GM12878 (cell line): ENCODE measurements around the gene ELOA. TPM values are rescaled to one million over a fixed set of nuclear protein-coding genes. Genes with fewer than 3 reads are reported as not detected.

Source experiments
- BACH1 ChIP-seq: fragments of 450-650 bp; IDR thresholded peaks from 2 replicates; pipeline ENCODE4 v1.6.1; 2017; ENCODE audit warnings: mild to moderate bottlenecking, borderline replicate concordance
- CBX5 ChIP-seq: sonication (generic); IDR thresholded peaks from 2 replicates; pipeline ENCODE4 v1.6.1; 2016; ENCODE audit warnings: low read depth, moderate library complexity, mild to moderate bottlenecking, inconsistent platforms
- HCFC1 ChIP-seq: fragments of 150-350 bp; IDR thresholded peaks from 2 replicates; pipeline ENCODE4 v1.6.1; 2014; ENCODE audit warnings: low read length
- KLF5 ChIP-seq: fragments of 450-650 bp; IDR thresholded peaks from 2 replicates; pipeline ENCODE4 v1.6.1; 2014; ENCODE audit warnings: mild to moderate bottlenecking; ENCODE audit not compliant: partially characterized antibody
- MEF2A ChIP-seq: IDR thresholded peaks from 2 replicates; pipeline ENCODE4 v1.6.1; 2011; ENCODE audit warnings: low read depth, mild to moderate bottlenecking, low read length, moderate library complexity; ENCODE audit not compliant: insufficient read depth
- MEF2B ChIP-seq: fragments of 450-650 bp; IDR thresholded peaks from 2 replicates; pipeline ENCODE4 v1.6.1; 2018; ENCODE audit warnings: mild to moderate bottlenecking, moderate library complexity; ENCODE audit not compliant: partially characterized antibody, poor library complexity, severe bottlenecking
- MYB ChIP-seq: fragments of 150-350 bp; IDR thresholded peaks from 2 replicates; pipeline ENCODE4 v1.6.1; 2014; ENCODE audit warnings: mild to moderate bottlenecking, low read depth, low read length, borderline replicate concordance
- NKRF ChIP-seq: fragments of 450-650 bp; conservative IDR thresholded peaks from 2 replicates; pipeline ENCODE4 v1.6.1; 2017; ENCODE audit warnings: mild to moderate bottlenecking, moderate library complexity
- NR2C1 ChIP-seq: fragments of 450-650 bp; IDR thresholded peaks from 2 replicates; pipeline ENCODE4 v1.6.1; 2017; ENCODE audit warnings: antibody characterized with exemption, mild to moderate bottlenecking, moderate library complexity
- PAX8 ChIP-seq: fragments of 450-650 bp; IDR thresholded peaks from 2 replicates; pipeline ENCODE4 v1.6.1; 2017; ENCODE audit warnings: mild to moderate bottlenecking, moderate library complexity
- PML ChIP-seq: IDR thresholded peaks from 2 replicates; pipeline ENCODE4 v1.6.1; 2012; ENCODE audit warnings: low read length, inconsistent platforms
- POLR2A ChIP-seq: IDR thresholded peaks from 2 replicates; pipeline ENCODE4 v1.6.1; 2011; ENCODE audit warnings: low read depth, mild to moderate bottlenecking, low read length
- RELA ChIP-seq: fragments of 450-650 bp; IDR thresholded peaks from 2 replicates; pipeline ENCODE4 v1.8.0; 2014; ENCODE audit warnings: borderline replicate concordance; ENCODE audit not compliant: partially characterized antibody
- SP1 ChIP-seq: IDR thresholded peaks from one replicate; pipeline ENCODE4 v1.6.1; 2011; ENCODE audit warnings: low read depth, low read length
- SREBF1 ChIP-seq: IDR thresholded peaks from 2 replicates; pipeline ENCODE4 v1.6.1; 2012; ENCODE audit warnings: mild to moderate bottlenecking, low read length
- SUPT20H ChIP-seq: IDR thresholded peaks from 2 replicates; pipeline ENCODE4 v1.6.1; 2011; ENCODE audit warnings: low read depth, mild to moderate bottlenecking, low read length, moderate library complexity, borderline replicate concordance; ENCODE audit not compliant: control insufficient read depth
- ZNF24 ChIP-seq: fragments of 450-650 bp; IDR thresholded peaks from 2 replicates; pipeline ENCODE4 v1.6.1; 2017; ENCODE audit warnings: antibody characterized with exemption, mild to moderate bottlenecking
- polyA plus RNA-seq, 11 experiments: library from polyadenylated mRNA; depleted of rRNA in 4 of 11; unstranded in 6 of 11; stranded (reverse) in 5 of 11; fragments of >200 nt; fragmentation: Nextera tagmentation in 4 of 11; fragmentation: Illumina TruSeq in 1 of 11; extraction: Ambion mirVana in 4 of 11; extraction: Trizol in 1 of 11; gene quantifications; 1 replicate in 1 of 11; 2 replicates in 10 of 11; pipeline versions ENCODE4 v1.2.1 to v1.2.3, GENCODE V29; 2011 to 2016; ENCODE audit warnings: inconsistent platforms in 2 of 11, missing spikeins in 2 of 11, low read depth in 1 of 11
- total RNA-seq, 4 experiments: library from RNA; depleted of rRNA in 3 of 4; stranded (reverse); fragments of >200 nt in 3 of 4; fragmentation: Illumina TruSeq in 1 of 4; extraction: Trizol in 1 of 4; gene quantifications; 2 replicates each; pipeline versions ENCODE4 v1.2.1 to v1.2.3, GENCODE V29; 2013 to 2021
- TF ChIP-seq, protein P1 (sequence below): fragments of 450-650 bp; IDR thresholded peaks from 2 replicates; pipeline ENCODE4 v1.6.1; 2017; ENCODE audit warnings: low read depth, mild to moderate bottlenecking, moderate library complexity
- TF ChIP-seq, protein P2 (sequence below): fragments of 150-350 bp; IDR thresholded peaks from 2 replicates; pipeline ENCODE4 v1.6.1; 2016; ENCODE audit warnings: low read depth, low read length
- TF ChIP-seq, protein P3 (sequence below): IDR thresholded peaks from 2 replicates; pipeline ENCODE4 v1.6.1; 2012; ENCODE audit warnings: low read depth, low read length, improper control_type of control experiment

ELOA gene
- total and polyA plus RNA-seq, 10 of the 15 experiments (the other 5 are each of a cell fraction or from before 2014, with no cell fraction given) = 20.1 to 63.6 (median 39.8) TPM

- TF ChIP-seq NKRF (peak; percentile 74), SUPT20H (no peak), BACH1 (0 out of 2 replicates have a peak, but pooled peaks have one; percentile 61), MEF2A (no peak), KLF5 (no peak), SP1 (no peak), CBX5 (no peak), MEF2B (no peak), MYB (no peak), HCFC1 (peak; percentile 74), ZNF24 (no peak), PML (peak; percentile 81; the same call in 1 of the 2 replicates), NR2C1 (peak; percentile 41), SREBF1 (no peak), PAX8 (no peak), POLR2A (peak; percentile 88), RELA (no peak)
- TF ChIP-seq, protein P1, sequence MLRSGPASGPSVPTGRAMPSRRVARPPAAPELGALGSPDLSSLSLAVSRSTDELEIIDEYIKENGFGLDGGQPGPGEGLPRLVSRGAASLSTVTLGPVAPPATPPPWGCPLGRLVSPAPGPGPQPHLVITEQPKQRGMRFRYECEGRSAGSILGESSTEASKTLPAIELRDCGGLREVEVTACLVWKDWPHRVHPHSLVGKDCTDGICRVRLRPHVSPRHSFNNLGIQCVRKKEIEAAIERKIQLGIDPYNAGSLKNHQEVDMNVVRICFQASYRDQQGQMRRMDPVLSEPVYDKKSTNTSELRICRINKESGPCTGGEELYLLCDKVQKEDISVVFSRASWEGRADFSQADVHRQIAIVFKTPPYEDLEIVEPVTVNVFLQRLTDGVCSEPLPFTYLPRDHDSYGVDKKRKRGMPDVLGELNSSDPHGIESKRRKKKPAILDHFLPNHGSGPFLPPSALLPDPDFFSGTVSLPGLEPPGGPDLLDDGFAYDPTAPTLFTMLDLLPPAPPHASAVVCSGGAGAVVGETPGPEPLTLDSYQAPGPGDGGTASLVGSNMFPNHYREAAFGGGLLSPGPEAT = peak; percentile 71; the same call in 1 of the 2 replicates
- TF ChIP-seq, protein P2, sequence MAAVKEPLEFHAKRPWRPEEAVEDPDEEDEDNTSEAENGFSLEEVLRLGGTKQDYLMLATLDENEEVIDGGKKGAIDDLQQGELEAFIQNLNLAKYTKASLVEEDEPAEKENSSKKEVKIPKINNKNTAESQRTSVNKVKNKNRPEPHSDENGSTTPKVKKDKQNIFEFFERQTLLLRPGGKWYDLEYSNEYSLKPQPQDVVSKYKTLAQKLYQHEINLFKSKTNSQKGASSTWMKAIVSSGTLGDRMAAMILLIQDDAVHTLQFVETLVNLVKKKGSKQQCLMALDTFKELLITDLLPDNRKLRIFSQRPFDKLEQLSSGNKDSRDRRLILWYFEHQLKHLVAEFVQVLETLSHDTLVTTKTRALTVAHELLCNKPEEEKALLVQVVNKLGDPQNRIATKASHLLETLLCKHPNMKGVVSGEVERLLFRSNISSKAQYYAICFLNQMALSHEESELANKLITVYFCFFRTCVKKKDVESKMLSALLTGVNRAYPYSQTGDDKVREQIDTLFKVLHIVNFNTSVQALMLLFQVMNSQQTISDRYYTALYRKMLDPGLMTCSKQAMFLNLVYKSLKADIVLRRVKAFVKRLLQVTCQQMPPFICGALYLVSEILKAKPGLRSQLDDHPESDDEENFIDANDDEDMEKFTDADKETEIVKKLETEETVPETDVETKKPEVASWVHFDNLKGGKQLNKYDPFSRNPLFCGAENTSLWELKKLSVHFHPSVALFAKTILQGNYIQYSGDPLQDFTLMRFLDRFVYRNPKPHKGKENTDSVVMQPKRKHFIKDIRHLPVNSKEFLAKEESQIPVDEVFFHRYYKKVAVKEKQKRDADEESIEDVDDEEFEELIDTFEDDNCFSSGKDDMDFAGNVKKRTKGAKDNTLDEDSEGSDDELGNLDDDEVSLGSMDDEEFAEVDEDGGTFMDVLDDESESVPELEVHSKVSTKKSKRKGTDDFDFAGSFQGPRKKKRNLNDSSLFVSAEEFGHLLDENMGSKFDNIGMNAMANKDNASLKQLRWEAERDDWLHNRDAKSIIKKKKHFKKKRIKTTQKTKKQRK = no peak
- TF ChIP-seq, protein P3, sequence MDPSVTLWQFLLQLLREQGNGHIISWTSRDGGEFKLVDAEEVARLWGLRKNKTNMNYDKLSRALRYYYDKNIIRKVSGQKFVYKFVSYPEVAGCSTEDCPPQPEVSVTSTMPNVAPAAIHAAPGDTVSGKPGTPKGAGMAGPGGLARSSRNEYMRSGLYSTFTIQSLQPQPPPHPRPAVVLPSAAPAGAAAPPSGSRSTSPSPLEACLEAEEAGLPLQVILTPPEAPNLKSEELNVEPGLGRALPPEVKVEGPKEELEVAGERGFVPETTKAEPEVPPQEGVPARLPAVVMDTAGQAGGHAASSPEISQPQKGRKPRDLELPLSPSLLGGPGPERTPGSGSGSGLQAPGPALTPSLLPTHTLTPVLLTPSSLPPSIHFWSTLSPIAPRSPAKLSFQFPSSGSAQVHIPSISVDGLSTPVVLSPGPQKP = peak; percentile 80; the same call in 1 of the 2 replicates
Measured at GRCh38 chr1:23790696-23791515, 47.6 kb downstream of the ELOA start, which contains the start of gene LYPLA2 (continued).
